ENCODE results near the gene C1QL4.
"Not testable (repeated sequence)": the region's sequence is repeated elsewhere in the genome, so short reads cannot be mapped to it uniquely, and the experiment has no call there.

C1QL4 gene
- total RNA-seq = 0 reads per million in 2 experiments

GRCh38 chr12:49336645-49337584 is at the start of gene C1QL4:
Gene C1QL4, minus strand, starts transcription at chr12:49337188. Its CDS starts 711 bp downstream, at chr12:49336477.
- peak; percentile 82 for DNase-seq (ENCODE audit: low read depth)

- DNase-seq (ENCODE audit: low read depth) = not testable (repeated sequence)
These were observed 43.2 kb upstream of the C1QL4 start for GRCh38 chr12:49380184-49380583.

GRCh38 chr12:49377386-49377785 is 40.4 kb upstream of the C1QL4 start:
- no peak for DNase-seq (ENCODE audit: low read depth)

DNA sequence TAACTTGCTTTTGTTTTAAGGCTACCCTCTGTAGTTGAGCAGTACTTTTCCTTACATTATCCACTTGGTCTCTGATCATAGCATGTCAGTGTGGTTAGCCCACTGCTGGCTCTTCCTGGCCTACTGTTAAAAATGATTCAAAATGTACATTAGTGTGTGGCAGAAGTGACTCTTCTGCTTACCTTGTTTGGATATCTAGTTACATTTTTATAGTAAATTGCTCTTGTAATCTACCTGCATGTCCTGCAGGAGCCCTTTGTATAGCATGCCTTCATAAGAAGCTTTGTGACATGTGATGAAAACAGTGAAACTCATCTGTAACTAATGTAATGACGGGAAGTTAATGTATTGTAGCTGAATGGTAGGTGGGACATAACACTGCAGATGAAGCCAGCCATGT is 38.4 kb upstream of the C1QL4 start:
- no peak for DNase-seq (ENCODE audit: low read depth)

GRCh38 chr12:49370539-49370938 is 33.6 kb upstream of the C1QL4 start:
- no peak for DNase-seq (ENCODE audit: low read depth)

DNA sequence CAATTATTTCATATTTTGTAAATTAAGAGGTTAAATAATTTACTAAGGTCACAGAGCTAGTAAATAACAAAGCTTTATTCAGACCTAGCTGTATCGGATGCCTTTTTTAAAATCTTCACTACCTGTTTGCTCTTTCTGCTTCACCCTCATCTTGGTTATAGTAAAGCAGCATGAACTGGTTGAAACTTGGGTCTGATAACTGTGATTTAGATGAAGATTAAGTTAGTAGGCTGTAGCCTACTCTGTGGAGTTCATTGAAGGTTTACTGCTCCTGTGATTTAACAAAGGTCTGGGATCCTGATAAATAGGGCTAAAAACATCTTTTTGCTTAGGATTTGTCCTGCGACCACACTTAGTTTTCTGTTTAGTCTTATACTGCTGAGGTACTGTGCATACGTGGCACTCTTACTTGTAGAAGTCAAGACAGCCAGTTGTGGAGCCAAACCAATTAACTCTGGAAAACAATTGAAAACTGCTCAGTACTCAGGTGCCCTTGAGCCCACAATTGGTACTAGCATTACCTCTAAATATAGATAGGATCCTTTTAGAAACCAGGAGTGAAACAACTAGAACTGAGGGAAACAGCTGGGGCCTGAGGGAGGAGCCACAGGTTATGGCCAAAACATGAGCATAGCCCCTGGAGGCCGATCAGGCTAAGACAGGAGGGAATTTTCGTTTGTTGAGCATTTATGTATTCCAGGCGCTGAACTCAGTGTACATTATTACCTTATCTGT is 32.6 kb upstream of the C1QL4 start:
- no peak for DNase-seq (ENCODE audit: low read depth)

DNA sequence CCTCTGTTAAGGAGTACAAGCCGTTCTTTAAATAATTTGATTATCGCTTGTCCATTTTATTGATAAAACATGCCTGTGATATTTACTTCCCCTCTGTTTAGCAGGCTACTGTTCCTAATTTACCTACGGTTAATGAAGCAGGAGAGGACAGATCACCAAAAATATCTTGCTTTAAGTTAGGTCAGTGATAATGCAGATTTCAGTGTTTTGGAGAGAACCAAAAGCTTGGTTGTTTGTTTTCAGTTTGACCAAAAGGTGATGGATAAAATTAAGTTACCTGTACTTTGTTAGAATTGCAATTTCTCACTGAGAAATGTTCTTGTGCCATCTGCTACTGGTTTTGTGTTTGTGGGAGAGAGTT is 31.2 kb upstream of the C1QL4 start:
- no peak for DNase-seq (ENCODE audit: low read depth)

- no peak for DNase-seq (ENCODE audit: low read depth)
These were observed 30.6 kb upstream of the C1QL4 start, which contains the start of gene SPATS2 for GRCh38 chr12:49367381-49368239. Gene SPATS2, plus strand, starts transcription at chr12:49367462. Its CDS starts 93,551 bp downstream, at chr12:49461013.

- DNase-seq (ENCODE audit: low read depth) = peak; percentile 78
These were observed 29.8 kb upstream of the C1QL4 start for GRCh38 chr12:49366652-49367380.

DNA sequence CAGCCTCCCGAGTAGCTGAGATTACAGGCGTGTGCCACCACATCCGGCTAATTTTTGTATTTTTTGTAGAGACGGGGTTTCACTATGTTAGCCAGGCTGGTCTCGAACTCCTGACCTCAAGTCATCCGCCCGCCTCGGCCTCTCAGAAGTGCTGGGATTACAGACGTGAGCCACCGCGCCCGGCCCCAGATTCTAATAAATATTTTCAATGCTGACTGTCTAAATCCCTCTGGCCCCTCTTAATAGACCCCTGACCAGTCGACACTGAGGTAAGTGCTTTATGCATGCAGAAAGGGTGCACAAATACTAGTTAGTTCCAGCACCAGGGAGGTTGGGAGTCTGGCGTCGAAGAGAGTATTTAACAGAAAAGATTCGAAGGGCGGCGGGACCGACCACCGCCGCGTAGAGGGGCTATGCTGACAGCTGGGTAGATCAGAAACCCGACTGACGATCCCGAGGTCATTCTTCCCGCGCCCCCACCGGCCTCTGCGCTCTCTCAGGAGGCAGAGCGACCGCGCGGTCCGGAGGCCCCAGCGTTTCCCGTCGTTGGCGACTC is 29.2 kb upstream of the C1QL4 start:
- DNase-seq (ENCODE audit: low read depth) = no peak

GRCh38 chr12:49365542-49365941 is 28.6 kb upstream of the C1QL4 start:
- no peak for DNase-seq (ENCODE audit: low read depth)

- DNase-seq (ENCODE audit: low read depth) = no peak
These were observed 28.0 kb upstream of the C1QL4 start for GRCh38 chr12:49364989-49365388.

GRCh38 chr12:49362077-49362476 is 25.1 kb upstream of the C1QL4 start:
- DNase-seq (ENCODE audit: low read depth) = no peak

DNA sequence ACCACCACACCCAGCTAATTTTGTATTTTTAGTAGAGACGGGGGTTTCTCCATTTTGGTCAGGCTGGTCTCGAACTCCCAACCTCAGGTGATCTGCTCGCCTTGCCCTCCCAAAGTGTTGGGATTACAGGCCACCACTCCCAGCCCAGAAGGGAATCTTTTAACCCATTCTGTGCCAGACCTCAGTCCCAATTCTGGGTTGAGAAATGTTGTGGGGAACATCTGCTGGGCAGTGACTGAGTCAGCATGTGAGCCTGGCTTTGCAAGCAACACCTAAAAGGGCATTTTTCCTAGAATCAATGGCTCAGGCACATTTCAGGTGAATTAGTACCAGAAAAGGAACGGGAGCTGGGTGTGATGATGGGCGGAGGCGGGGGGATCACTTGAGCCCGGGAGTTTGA is 22.7 kb upstream of the C1QL4 start:
- no peak for DNase-seq (ENCODE audit: low read depth)

- DNase-seq (ENCODE audit: low read depth) = peak; percentile 34
These were observed 21.6 kb upstream of the C1QL4 start for GRCh38 chr12:49358483-49359141.

- no peak for DNase-seq (ENCODE audit: low read depth)
These were observed 20.2 kb upstream of the C1QL4 start for GRCh38 chr12:49357103-49357678.

DNA sequence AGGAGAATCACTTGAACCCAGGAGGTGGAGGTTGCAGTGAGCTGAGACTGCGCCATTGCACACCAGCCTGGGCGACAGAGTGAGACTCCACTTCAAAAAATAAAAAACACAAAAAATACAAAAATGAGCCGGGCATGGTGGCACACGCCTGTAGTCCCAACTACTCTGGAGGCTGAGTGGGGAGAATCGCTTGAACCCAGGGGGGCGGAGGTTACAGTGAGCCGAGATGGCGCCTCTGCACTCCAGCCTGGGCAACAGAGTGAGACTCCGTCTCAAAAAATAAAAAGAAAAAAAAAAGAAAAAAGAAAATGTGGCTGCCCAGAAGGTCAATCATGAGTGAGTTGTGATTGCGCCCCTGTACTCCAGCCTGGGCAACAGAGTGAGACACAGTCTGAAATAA is 18.9 kb upstream of the C1QL4 start:
- no peak for DNase-seq (ENCODE audit: low read depth)

GRCh38 chr12:49352351-49352750 is 15.4 kb upstream of the C1QL4 start:
- no peak for DNase-seq (ENCODE audit: low read depth)

DNA sequence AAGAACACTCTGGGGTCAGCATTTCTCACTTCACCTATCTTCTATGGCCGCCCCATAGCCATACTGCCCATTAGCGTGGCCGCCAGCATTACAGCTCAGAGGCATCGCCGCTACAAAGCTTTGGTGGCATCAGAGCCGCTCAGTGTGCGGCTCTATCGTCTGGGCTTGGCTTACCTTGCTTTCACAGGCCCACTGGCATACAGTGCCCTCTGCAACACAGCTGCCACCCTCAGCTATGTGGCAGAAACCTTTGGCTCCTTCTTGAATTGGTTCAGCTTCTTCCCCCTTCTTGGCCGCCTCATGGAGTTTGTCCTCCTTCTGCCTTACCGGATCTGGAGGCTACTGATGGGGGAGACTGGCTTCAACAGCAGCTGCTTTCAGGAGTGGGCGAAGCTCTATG is 12.3 kb upstream of the C1QL4 start:
- DNase-seq (ENCODE audit: low read depth) = no peak

- DNase-seq (ENCODE audit: low read depth) = no peak
These were observed 11.8 kb upstream of the C1QL4 start for GRCh38 chr12:49348781-49349180.

Measured in T follicular helper cell (primary cell).